Measurements from ENCODE around the gene ARL4D.
"Not testable (repeated sequence)": the region's sequence is repeated elsewhere in the genome, so short reads cannot be mapped to it uniquely, and the experiment has no call there.

ARL4D gene

DNA sequence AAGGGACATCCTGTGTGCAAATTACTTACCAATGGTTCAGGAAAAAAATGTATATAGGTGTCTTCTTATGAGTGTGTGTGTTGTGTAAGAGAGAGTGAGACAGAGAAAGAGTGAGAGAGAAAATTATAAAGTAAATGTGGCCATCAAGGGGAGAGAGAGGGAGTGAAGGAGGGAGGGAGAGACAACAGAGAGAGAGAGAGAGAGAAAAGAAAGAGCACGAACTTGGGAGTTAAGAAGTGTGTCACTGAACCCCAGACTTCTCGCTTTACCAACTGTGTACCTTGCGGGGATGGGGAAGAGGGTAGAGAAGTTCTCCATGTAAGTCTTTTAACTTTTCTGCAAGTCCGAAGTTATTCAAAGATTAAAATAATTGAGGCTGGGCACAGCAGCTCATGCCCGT, 28.8 kb upstream of the ARL4D start:
- no peak for DNase-seq (ENCODE audit: low read depth)

- no peak for DNase-seq (ENCODE audit: low read depth)
These were observed 27.5 kb upstream of the ARL4D start for GRCh38 chr17:43371227-43371821.

DNA sequence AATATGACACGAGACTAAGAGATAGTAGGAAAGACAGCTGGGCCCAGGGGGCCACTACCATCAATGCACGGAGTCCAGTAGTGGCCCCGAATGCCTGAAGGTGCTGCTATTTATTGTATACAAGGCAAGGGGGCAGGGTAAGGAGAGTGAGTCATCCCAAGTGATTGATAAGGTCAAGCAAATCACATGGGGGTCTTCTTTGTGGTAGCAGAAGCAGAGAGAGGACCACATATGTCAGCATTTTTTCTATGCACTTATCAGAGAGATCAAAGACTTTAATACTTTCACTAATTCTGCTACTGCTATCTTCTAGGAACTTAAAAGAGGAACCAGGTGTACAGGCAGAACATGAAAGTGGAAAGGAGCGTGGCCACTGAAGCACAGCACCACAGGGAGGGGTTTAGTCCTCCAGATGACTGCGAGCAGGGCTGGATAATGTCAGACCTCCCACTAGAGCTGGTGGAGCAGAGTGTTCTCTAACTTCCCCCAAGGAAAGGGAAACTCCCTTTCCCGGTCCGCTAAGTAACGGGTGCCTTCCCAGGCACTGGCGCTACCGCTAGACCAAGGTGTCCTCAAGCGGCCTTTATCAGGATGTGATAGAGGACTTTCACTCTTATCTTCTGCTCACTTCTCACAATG, 26.4 kb upstream of the ARL4D start:
- no peak for DNase-seq (ENCODE audit: low read depth)

- DNase-seq (ENCODE audit: low read depth): no peak
These were observed 25.4 kb upstream of the ARL4D start for GRCh38 chr17:43373356-43373755.

- not testable (repeated sequence) for DNase-seq (ENCODE audit: low read depth)
These were observed 22.9 kb upstream of the ARL4D start for GRCh38 chr17:43375915-43376314.

GRCh38 chr17:43377056-43377810, 21.6 kb upstream of the ARL4D start:
- no peak for DNase-seq (ENCODE audit: low read depth)

DNA sequence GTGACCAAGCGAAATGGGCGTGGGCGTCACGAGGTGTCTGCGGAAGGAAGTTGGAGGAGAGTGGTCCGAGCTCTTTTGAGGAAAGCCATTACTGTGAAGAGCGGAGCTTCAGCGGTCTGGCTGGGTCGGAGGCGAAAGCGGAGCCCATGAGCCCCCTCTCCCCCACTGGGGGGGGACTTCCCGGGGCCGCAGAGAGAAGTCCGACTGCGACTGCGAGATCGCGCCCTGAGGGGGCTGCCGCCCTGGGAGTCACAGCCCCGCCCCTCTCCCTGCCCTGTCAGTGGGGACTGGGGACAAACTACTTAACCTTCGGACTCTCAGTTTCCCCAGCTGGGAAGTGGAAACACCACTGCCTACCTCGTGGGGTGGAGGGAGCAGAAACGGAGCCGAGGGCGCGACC, 20.0 kb upstream of the ARL4D start:
- no peak for DNase-seq (ENCODE audit: low read depth)

- no peak for DNase-seq (ENCODE audit: low read depth)
These were observed 18.5 kb upstream of the ARL4D start for GRCh38 chr17:43380307-43380706.

GRCh38 chr17:43381204-43381603, 17.6 kb upstream of the ARL4D start:
- DNase-seq (ENCODE audit: low read depth): no peak

- DNase-seq (ENCODE audit: low read depth): no peak
These were observed 17.2 kb upstream of the ARL4D start for GRCh38 chr17:43381621-43382020.

GRCh38 chr17:43382776-43383175, 16.0 kb upstream of the ARL4D start:
- DNase-seq (ENCODE audit: low read depth): no peak

DNA sequence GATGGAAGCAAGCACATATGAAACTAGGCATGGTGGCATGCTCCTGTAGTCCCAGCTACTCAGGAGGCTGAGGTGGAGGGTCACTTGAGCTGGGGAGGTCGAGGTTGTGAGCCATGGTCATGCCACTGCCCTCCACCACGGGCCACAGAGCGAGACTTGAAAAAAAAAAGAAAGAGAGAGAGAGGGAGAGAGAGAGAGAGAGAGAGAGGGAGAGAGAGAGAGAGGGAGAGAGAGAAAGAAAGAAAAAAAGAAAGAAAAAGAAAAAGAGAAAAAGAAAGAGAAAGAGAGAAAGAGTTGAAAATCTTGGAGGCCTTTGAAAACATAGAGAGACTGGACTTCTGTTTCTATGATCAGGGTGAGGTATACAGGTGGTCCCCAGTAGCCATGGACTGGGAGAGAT, 15.4 kb upstream of the ARL4D start:
- no peak for DNase-seq (ENCODE audit: low read depth)

DNA sequence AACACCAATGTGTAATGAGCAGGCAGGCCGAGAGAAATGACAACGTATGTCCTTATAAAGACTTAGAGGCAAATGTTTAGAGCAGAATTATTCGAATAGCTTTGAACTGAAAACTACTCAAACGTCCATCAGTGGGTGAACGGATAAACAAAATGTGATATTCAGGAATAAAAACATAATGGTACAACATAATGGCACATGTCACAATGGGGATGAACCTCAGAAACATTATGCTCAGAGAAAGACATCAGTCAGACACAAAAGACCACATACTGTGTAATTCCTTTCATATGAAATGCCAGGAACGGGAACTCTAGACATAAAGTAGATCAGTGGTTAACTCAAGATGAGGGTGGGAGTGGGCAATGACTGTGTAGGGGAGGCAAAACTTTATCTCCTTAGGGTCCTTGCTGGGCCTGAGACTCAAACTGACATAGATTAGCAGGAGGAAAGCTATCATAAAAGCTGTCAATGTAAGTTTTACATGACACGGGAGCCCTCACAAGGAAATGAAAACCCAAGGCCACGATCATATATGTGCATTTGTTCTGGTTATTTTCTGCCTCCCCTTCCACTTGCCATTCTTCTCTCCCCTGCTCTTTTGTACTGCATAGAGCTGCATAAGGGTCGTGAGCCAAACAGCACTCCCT, 14.8 kb upstream of the ARL4D start:
- no peak for DNase-seq (ENCODE audit: low read depth)

GRCh38 chr17:43384476-43384862, 14.3 kb upstream of the ARL4D start:
- no peak for DNase-seq (ENCODE audit: low read depth)

GRCh38 chr17:43385046-43385831, 13.6 kb upstream of the ARL4D start:
- DNase-seq (ENCODE audit: low read depth): no peak

DNA sequence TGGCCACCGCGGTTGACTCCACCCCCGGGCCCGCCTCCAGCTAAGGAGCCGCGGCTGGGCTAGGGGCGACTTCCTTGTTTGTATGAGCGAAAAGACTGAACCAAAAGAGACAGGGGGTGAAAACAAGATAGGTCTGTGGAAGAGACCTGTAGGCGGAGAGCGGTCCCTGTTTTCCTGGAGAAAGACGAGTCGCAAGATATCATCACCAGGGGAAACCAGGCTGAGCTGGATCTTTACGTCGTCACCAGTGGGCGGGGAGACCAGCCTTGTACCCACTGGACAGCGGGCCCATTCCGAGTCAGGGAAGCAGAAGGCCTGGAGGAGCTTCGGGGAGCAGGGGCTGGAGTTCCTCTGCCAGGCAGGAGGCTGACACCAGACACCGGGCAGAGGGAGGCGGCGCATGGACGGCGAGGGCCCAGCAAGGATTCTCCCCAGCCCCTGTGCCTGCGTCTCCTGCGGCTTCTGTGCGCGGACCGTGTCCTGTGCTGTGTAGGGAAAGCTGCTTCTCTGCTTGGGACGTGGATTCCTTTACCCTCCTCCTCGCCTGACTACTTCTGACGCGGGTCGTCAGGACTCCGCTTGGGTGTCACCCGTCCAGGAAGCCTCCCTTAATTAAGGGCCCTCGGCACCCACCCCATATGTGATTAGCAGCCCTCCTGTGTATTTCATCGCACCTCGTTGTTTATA, 10.3 kb upstream of the ARL4D start:
- DNase-seq (ENCODE audit: low read depth): no peak

DNA sequence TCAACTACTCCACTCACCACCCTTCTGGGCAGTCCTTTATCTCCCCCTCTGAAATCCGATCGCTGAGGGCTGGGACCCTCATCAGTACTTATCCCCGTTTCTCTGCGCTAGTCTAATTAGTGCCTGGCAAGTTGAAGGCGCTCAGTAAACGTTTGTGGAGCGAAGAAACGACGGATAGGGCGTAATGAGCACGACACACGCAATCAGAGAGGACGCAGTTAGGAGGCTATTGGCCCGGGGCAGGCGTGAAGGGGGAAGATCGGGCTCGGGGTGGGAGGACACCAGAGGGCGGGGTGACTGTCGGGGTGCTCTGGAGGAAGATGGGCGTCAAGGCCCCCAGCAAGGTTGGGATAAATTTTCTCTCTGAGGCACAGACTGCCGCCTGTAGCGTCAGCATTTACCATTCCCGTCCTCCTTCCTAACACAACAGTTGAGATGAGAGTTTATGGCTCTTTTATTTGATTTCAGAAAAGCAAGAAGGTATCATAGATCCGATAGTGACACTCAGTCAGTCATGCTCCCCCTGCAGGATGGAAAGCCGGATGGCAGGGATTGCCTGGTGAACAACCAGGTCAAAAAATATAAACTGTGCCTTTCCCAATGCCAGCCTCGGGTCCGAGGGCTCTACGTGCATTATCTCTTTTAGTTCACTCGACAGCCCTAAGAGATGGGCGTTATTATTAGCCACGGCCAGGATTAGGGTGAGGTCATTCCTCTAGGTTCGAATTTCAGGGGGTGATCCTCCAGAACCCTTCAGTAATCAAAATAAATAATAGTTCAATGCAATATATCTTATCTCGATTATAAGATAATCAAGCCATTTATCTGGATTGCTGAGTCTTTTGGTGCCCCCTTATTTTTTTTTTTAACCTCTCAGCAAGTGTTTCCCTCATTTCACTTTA, 9.5 kb upstream of the ARL4D start:
- no peak for DNase-seq (ENCODE audit: low read depth)

GRCh38 chr17:43392397-43392796, 6.4 kb upstream of the ARL4D start:
- DNase-seq (ENCODE audit: low read depth): no peak

- peak; percentile 43 for DNase-seq (ENCODE audit: low read depth)
These were observed 4.8 kb upstream of the ARL4D start for GRCh38 chr17:43393944-43394482.

DNA sequence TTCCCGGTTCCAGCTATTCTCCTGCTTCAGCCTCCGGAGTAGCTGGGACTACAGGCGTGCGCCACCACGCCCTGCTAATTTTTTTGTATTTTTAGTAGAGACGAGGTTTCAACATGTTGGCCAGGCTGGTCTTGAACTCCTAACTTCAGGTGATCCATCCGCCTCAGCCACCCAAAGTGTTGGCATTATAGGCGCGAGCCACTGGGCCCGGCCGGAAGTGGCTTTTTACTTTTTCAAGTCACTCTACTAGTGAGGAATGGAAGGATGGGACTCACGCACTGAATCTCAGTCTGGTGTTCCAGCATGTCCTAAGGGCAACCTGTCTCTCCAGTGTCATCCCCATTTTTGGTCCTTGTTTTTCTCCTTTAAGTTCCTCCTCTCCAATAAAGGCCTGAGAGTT, 4.1 kb upstream of the ARL4D start:
- not testable (repeated sequence) for DNase-seq (ENCODE audit: low read depth)

Data from non-pigmented ciliary epithelial cell (primary cell).